Endodermal cell (in vitro differentiated cells): ENCODE results near the gene ATAD2B. TPM values are rescaled to one million over a fixed set of nuclear protein-coding genes. Genes with fewer than 3 reads are reported as not detected.

ENCODE experiments used
- DNase-seq: peaks from one replicate; pipeline ENCODE4 v3.0.0-alpha.2; 2017
- H3K27ac ChIP-seq: 2 replicates; pipeline ENCODE4 v1.5.1; 2013; ENCODE audit warnings: mild to moderate bottlenecking, low read depth, low read length, moderate library complexity
- H3K27me3 ChIP-seq: 2 replicates; pipeline ENCODE4 v1.6.1; 2013; ENCODE audit warnings: mild to moderate bottlenecking, low read length, moderate library complexity; ENCODE audit not compliant: insufficient read depth, control insufficient read depth, poor library complexity, severe bottlenecking
- H3K36me3 ChIP-seq: 2 replicates; pipeline ENCODE4 v1.7.0; 2013; ENCODE audit warnings: mild to moderate bottlenecking, low read length, moderate library complexity; ENCODE audit not compliant: control insufficient read depth, insufficient read depth
- H3K4me1 ChIP-seq: one replicate; pipeline ENCODE4 v1.7.0; 2013; ENCODE audit warnings: low read length; ENCODE audit not compliant: control insufficient read depth, insufficient read depth
- H3K4me3 ChIP-seq: 2 replicates; pipeline ENCODE4 v1.5.1; 2013; ENCODE audit warnings: mild to moderate bottlenecking, low read length, moderate library complexity
- H3K9ac ChIP-seq: 2 replicates; pipeline ENCODE4 v1.6.1; 2013; ENCODE audit warnings: mild to moderate bottlenecking, low read length, moderate library complexity; ENCODE audit not compliant: poor library complexity, severe bottlenecking; ENCODE audit errors: extremely low read depth
- H3K9me3 ChIP-seq: 2 replicates; pipeline ENCODE4 v1.6.1; 2013; ENCODE audit warnings: mild to moderate bottlenecking, low read length, moderate library complexity; ENCODE audit not compliant: control insufficient read depth
- H3K27ac Mint-ChIP-seq: 2 replicates; pipeline ENCODE4 v1.8.0; 2020; ENCODE audit warnings: mixed read lengths
- H3K27me3 Mint-ChIP-seq: 2 replicates; pipeline ENCODE4 v1.8.0; 2021; ENCODE audit warnings: mild to moderate bottlenecking, mixed read lengths; ENCODE audit not compliant: insufficient read depth
- H3K36me3 Mint-ChIP-seq: 2 replicates; pipeline ENCODE4 v1.8.0; 2020; ENCODE audit warnings: low read depth, mixed read lengths
- H3K4me1 Mint-ChIP-seq: 2 replicates; pipeline ENCODE4 v1.8.0; 2020; ENCODE audit warnings: mixed read lengths
- H3K4me3 Mint-ChIP-seq: 2 replicates; pipeline ENCODE4 v1.8.0; 2020; ENCODE audit warnings: mild to moderate bottlenecking, moderate library complexity, mixed read lengths
- H3K9me3 Mint-ChIP-seq: 2 replicates; pipeline ENCODE4 v1.8.0; 2020; ENCODE audit warnings: mild to moderate bottlenecking, mixed read lengths
- CTCF ChIP-seq: fragments of 200-600 bp; sonication (generic); conservative IDR thresholded peaks from 2 replicates; pipeline ENCODE4 v1.5.0; 2021; ENCODE audit warnings: antibody characterized with exemption, mild to moderate bottlenecking
- WGBS, 2 experiments: methylation state at CpG; one replicate each; pipeline versions ENCODE4 v1.1.5 to v1.1.7; 2013; ENCODE audit warnings: missing lambda C conversion rate in 2 of 2, mixed read lengths in 1 of 2; ENCODE audit not compliant: insufficient coverage in 1 of 2, insufficient read length in 1 of 2; 5-methylcytosine and 5-hydroxymethylcytosine counted together
- total RNA-seq, 2 donors: library from RNA; stranded (reverse); fragmentation: NEBNext Ultra II Directional in 1 of 2; extraction: Animal tissue kit (Norgen Biotek cat#: 25700) in 1 of 2; gene quantifications; 2 replicates in 1 of 2; 3 replicates in 1 of 2; pipeline ENCODE4 v1.2.1, GENCODE V29; 2021

The ATAD2B gene
- total RNA-seq, 2 donors from 2014 or later: 18.6 to 20.7 TPM

- Histone ChIP-seq H3K9ac (no peak overlapping the region), H3K4me3 (peak overlapping the region; percentile 40), H3K4me1 (no peaks in the 10 kb centered on the region), H3K36me3 (peaks cover 10% of the 10 kb centered on the region), H3K27ac (no peak overlapping the region), H3K9me3 (peaks cover 42% of the 10 kb centered on the region), H3K27me3 (no peaks in the 10 kb centered on the region)
- Mint-ChIP-seq H3K36me3 (peaks cover 34% of the 10 kb centered on the region), H3K4me3 (no peak overlapping the region), H3K27ac (no peak overlapping the region), H3K9me3 (peaks cover 27% of the 10 kb centered on the region), H3K27me3 (no peaks in the 10 kb centered on the region), H3K4me1 (peaks cover 4% of the 10 kb centered on the region)
- TF ChIP-seq CTCF: no peak
- no peak for DNase-seq
- WGBS, 2 experiments: 95% methylated on average over 2 of the region's 3 CpGs; no CpG with 5 or more reads in 1 of the 2 experiments
Measured at GRCh38 chr2:23722255-23722654, 204.7 kb downstream of the ATAD2B start.

GRCh38 chr2:23721454-23721826, 205.5 kb downstream of the ATAD2B start:
- Mint-ChIP-seq H3K4me1 (peaks cover 4% of the 10 kb centered on the region), H3K27ac (no peak overlapping the region), H3K4me3 (no peak overlapping the region), H3K27me3 (no peaks in the 10 kb centered on the region), H3K9me3 (peaks cover 27% of the 10 kb centered on the region), H3K36me3 (peaks cover 33% of the 10 kb centered on the region)
- no peaks in the 10 kb centered on the region for H3K4me1 ChIP-seq
- H3K9me3 ChIP-seq: peaks cover 42% of the 10 kb centered on the region
- no peaks in the 10 kb centered on the region for H3K27me3 ChIP-seq
- H3K9ac ChIP-seq: no peak overlapping the region
- no peak for DNase-seq
- no peak overlapping the region for H3K4me3 ChIP-seq
- H3K27ac ChIP-seq: no peak overlapping the region
- no peak for TF ChIP-seq CTCF
- 92% methylated on average over 2 of the region's 2 CpGs for WGBS, 2 experiments
- peaks cover 10% of the 10 kb centered on the region for H3K36me3 ChIP-seq

- peaks cover 4% of the 10 kb centered on the region for H3K4me1 Mint-ChIP-seq
- no peaks in the 10 kb centered on the region for H3K4me1 ChIP-seq
- 91 to 92% methylated on average over 4 of the region's 4 CpGs for WGBS, 2 experiments
- H3K9ac ChIP-seq: no peak overlapping the region
- no peaks in the 10 kb centered on the region for H3K27me3 ChIP-seq
- H3K4me3 Mint-ChIP-seq: no peak overlapping the region
- no peak for TF ChIP-seq CTCF
- H3K36me3 ChIP-seq: peaks cover 7% of the 10 kb centered on the region
- no peak for DNase-seq
- H3K9me3 Mint-ChIP-seq: peaks cover 27% of the 10 kb centered on the region
- H3K9me3 ChIP-seq: peaks cover 41% of the 10 kb centered on the region
- no peak overlapping the region for H3K4me3 ChIP-seq
- H3K27ac Mint-ChIP-seq: no peak overlapping the region
- H3K27ac ChIP-seq: no peak overlapping the region
- H3K27me3 Mint-ChIP-seq: no peaks in the 10 kb centered on the region
- peaks cover 30% of the 10 kb centered on the region for H3K36me3 Mint-ChIP-seq
Measured at GRCh38 chr2:23720705-23721453, 206.0 kb downstream of the ATAD2B start.
